GM12878 (cell line): ENCODE results near the gene ADD2. TPM values are rescaled to one million over a fixed set of nuclear protein-coding genes. Genes with fewer than 3 reads are reported as not detected.

Experiments used
- ATAC-seq: fragments of 200-7000 bp; cut with Tn5 transposase; 3 replicates; pipeline ENCODE4 v1.9.1; 2020; ENCODE audit warnings: mild to moderate bottlenecking, moderate library complexity
- BruUV-seq: library from RNA; stranded (reverse); fragments of 400-500 nt; replicated peaks from 2 replicates; lab custom pipeline; 2021; lab: Mats Ljungman, UMichigan
- CTCF ChIA-PET: fragments of 300-600 bp; sonication (Branson Sonifier 250); formaldehyde crosslinking; extraction: SDS; loops from one replicate; lab custom pipeline; 2021; ENCODE audit warnings: inconsistent platforms; lab: Yijun Ruan, JAX
- POLR2A ChIA-PET: fragments of 350-600 bp; formaldehyde crosslinking; extraction: SDS; loops from one replicate; lab custom pipeline; 2021; ENCODE audit warnings: inconsistent platforms; lab: Charles Lee
- RAD21 ChIA-PET: fragments of 300-600 bp; sonication (Branson Sonifier 250); formaldehyde crosslinking; loops from one replicate; lab custom pipeline; 2023; ENCODE audit warnings: antibody characterized with exemption; ENCODE audit not compliant: unreplicated experiment; lab: Charles Lee
- SMC1A ChIA-PET: fragments of 300-600 bp; sonication (Branson Sonifier 250); formaldehyde crosslinking; loops from one replicate; lab custom pipeline; 2023; ENCODE audit not compliant: unreplicated experiment, uncharacterized antibody; lab: Charles Lee
- DNase-seq: peaks from one replicate; pipeline ENCODE4 v3.0.0-alpha.2; 2011; ENCODE audit warnings: low read depth, low spot score
- FAIRE-seq: peaks from 3 replicates; lab custom pipeline; 2011; peaks lifted over from hg19 to GRCh38; lab: Jason Lieb, UNC
- H2AFZ ChIP-seq: 2 replicates; pipeline ENCODE4 v1.6.0; 2011; ENCODE audit warnings: low read depth, low read length, control low read depth; ENCODE audit not compliant: control insufficient read depth
- H3K27ac ChIP-seq: 2 replicates; pipeline ENCODE4 v1.5.1; 2011; ENCODE audit warnings: control low read depth; ENCODE audit not compliant: control insufficient read depth, insufficient read depth
- H3K27me3 ChIP-seq, 2 experiments: replicated peaks in 1 of 2; 2 replicates each; pipeline versions ENCODE4 v1.6.0 to v1.6.1; 2011; ENCODE audit warnings: low read length in 1 of 2; ENCODE audit not compliant: control insufficient read depth in 2 of 2, insufficient read depth in 2 of 2
- H3K36me3 ChIP-seq, 2 experiments: 2 replicates each; pipeline ENCODE4 v1.5.1; 2011; ENCODE audit warnings: low read length in 1 of 2; ENCODE audit not compliant: control insufficient read depth in 2 of 2, insufficient read depth in 2 of 2
- H3K4me1 ChIP-seq: 2 replicates; pipeline ENCODE4 v1.6.1; 2011; ENCODE audit warnings: mild to moderate bottlenecking, low read length, moderate library complexity, mixed read lengths; ENCODE audit not compliant: control insufficient read depth, insufficient read depth
- H3K4me2 ChIP-seq: 2 replicates; pipeline ENCODE4 v1.6.0; 2011; ENCODE audit warnings: control low read depth; ENCODE audit not compliant: control insufficient read depth, insufficient read depth
- H3K4me3 ChIP-seq: fragments of 200-600 bp; sonication (generic); 2 replicates; pipeline ENCODE4 v1.5.1; 2016
- H3K79me2 ChIP-seq: 2 replicates; pipeline ENCODE4 v1.6.0; 2011; ENCODE audit warnings: low read length; ENCODE audit not compliant: control insufficient read depth, insufficient read depth
- H3K9ac ChIP-seq: 2 replicates; pipeline ENCODE4 v1.8.0; 2011; ENCODE audit warnings: low read length, control low read depth, mixed read lengths; ENCODE audit not compliant: control insufficient read depth, insufficient read depth
- H3K9me3 ChIP-seq: replicated peaks from 3 replicates; pipeline ENCODE4 v1.5.1; 2011; ENCODE audit warnings: mild to moderate bottlenecking, low read length; ENCODE audit not compliant: control insufficient read depth, insufficient read depth
- H4K20me1 ChIP-seq: 2 replicates; pipeline ENCODE4 v1.6.0; 2011; ENCODE audit not compliant: control insufficient read depth, insufficient read depth
- BCL3 ChIP-seq: IDR thresholded peaks from 2 replicates; pipeline ENCODE4 v1.6.1; 2011; ENCODE audit warnings: borderline replicate concordance, low read depth, mild to moderate bottlenecking, moderate library complexity, low read length; ENCODE audit not compliant: insufficient read depth, poor library complexity, severe bottlenecking
- CBX5 ChIP-seq: sonication (generic); IDR thresholded peaks from 2 replicates; pipeline ENCODE4 v1.6.1; 2016; ENCODE audit warnings: low read depth, moderate library complexity, mild to moderate bottlenecking, inconsistent platforms
- CEBPB ChIP-seq, 2 experiments: fragments of 150-350 bp in 1 of 2; IDR thresholded peaks; 2 replicates each; pipeline ENCODE4 v1.6.1; 2012 to 2014; ENCODE audit warnings: low read depth in 2 of 2, low read length in 2 of 2, borderline replicate concordance in 1 of 2, inconsistent platforms in 1 of 2
- EED ChIP-seq: sonication (generic); IDR thresholded peaks from 2 replicates; pipeline ENCODE4 v1.6.1; 2016; ENCODE audit warnings: antibody characterized with exemption, low read depth
- IRF4 ChIP-seq: IDR thresholded peaks from 2 replicates; pipeline ENCODE4 v1.6.1; 2011; ENCODE audit warnings: low read depth, low read length
- ZNF687 ChIP-seq: fragments of 450-650 bp; IDR thresholded peaks from 2 replicates; pipeline ENCODE4 v1.6.1; 2017; ENCODE audit warnings: mild to moderate bottlenecking, moderate library complexity
- WGBS: methylation state at CpG from one replicate; pipeline ENCODE4 v1.1.6; 2016; ENCODE audit warnings: low lambda C conversion rate; ENCODE audit not compliant: insufficient replicate concordance, insufficient coverage; ENCODE audit errors: missing lambda C conversion rate; 5-methylcytosine and 5-hydroxymethylcytosine counted together
- in situ Hi-C: fragments of 300-500 bp; cut with MboI; formaldehyde crosslinking; loops from 9 replicates; pipeline ENCODE4 v1.14.3; 2018; ENCODE audit warnings: mixed read lengths
- intact Hi-C: fragments of 100-400 bp; cut with micrococcal nuclease; formaldehyde crosslinking; loops from one replicate; pipeline ENCODE4 v1.14.2; 2022; ENCODE audit not compliant: unreplicated experiment
- polyA plus RNA-seq, 11 experiments: library from polyadenylated mRNA; depleted of rRNA in 4 of 11; unstranded in 6 of 11; stranded (reverse) in 5 of 11; fragments of >200 nt; fragmentation: Nextera tagmentation in 4 of 11; fragmentation: Illumina TruSeq in 1 of 11; extraction: Ambion mirVana in 4 of 11; extraction: Trizol in 1 of 11; gene quantifications; 1 replicate in 1 of 11; 2 replicates in 10 of 11; pipeline versions ENCODE4 v1.2.1 to v1.2.3, GENCODE V29; 2011 to 2016; ENCODE audit warnings: inconsistent platforms in 2 of 11, missing spikeins in 2 of 11, low read depth in 1 of 11
- total RNA-seq, 4 experiments: library from RNA; depleted of rRNA in 3 of 4; stranded (reverse); fragments of >200 nt in 3 of 4; fragmentation: Illumina TruSeq in 1 of 4; extraction: Trizol in 1 of 4; gene quantifications; 2 replicates each; pipeline versions ENCODE4 v1.2.1 to v1.2.3, GENCODE V29; 2013 to 2021
- TF ChIP-seq, protein P1 (sequence below): fragments of 450-650 bp; formaldehyde crosslinking; IDR thresholded peaks from 2 replicates; pipeline ENCODE4 v1.4.0; 2022; ENCODE audit warnings: mild to moderate bottlenecking, moderate library complexity

ADD2 gene
- total and polyA plus RNA-seq, 10 of the 15 experiments (the other 5 are each of a cell fraction or from before 2014, with no cell fraction given), result 0.05 to 0.13 (median 0.08) TPM; not detected in 7

DNA sequence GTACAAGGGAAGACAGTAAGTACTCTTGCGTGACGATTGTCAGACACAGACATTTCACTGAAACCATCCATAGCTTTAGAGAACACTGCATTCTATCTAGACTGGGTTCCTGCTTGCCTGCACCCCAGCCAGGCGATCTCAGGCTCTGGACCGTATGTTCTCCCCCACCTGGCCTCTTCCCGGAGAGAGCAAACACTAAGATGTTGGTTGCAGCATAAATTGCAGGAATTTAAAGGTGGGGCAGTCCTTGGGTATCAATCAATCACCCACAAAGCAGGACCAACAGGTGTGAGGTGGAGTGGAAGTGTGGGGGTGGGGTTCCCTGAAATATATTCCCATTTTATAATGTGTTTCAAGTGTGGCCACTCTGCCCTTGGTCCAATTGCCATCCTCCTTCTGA is 110.8 kb downstream of the ADD2 start (continued):
- TF ChIP-seq, protein P1, sequence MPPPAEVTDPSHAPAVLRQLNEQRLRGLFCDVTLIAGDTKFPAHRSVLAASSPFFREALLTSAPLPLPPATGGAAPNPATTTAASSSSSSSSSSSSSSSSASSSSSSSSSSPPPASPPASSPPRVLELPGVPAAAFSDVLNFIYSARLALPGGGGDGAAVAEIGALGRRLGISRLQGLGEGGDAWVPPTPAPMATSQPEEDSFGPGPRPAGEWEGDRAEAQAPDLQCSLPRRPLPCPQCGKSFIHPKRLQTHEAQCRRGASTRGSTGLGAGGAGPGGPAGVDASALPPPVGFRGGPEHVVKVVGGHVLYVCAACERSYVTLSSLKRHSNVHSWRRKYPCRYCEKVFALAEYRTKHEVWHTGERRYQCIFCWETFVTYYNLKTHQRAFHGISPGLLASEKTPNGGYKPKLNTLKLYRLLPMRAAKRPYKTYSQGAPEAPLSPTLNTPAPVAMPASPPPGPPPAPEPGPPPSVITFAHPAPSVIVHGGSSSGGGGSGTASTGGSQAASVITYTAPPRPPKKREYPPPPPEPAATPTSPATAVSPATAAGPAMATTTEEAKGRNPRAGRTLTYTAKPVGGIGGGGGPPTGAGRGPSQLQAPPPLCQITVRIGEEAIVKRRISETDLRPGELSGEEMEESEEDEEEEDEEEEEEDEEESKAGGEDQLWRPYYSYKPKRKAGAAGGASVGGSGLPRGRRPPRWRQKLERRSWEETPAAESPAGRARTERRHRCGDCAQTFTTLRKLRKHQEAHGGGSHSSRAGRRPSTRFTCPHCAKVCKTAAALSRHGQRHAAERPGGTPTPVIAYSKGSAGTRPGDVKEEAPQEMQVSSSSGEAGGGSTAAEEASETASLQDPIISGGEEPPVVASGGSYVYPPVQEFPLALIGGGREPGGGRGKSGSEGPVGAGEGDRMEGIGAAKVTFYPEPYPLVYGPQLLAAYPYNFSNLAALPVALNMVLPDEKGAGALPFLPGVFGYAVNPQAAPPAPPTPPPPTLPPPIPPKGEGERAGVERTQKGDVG (CRISPR knock-in tag), result no peak
- no peak for TF ChIP-seq ZNF687

- ChIA-PET RAD21 (interaction anchor here (0.6 to 1.0 kb wide), 2 partner anchors 135 to 352 kb away, joined by 3 to 6 read pairs; no protein-coding TSS in a partner anchor), CTCF (interaction anchor here (0.6 to 1.5 kb wide), 3 partner anchors 9 to 343 kb away, joined by 3 read pairs; no protein-coding TSS in a partner anchor), POLR2A (no interaction called here), SMC1A (interaction anchor here (1.5 kb wide), 1 partner anchor 352 kb away, joined by 3 read pairs; no protein-coding TSS in a partner anchor)
- intact Hi-C loops (loop anchor here (2.0 kb wide), 1 partner anchor 128 kb away; no protein-coding TSS in a partner anchor), in situ Hi-C loops (no loop called here)
- 34% methylated on average over 11 of the region's 11 CpGs for WGBS
- no peaks in the 10 kb centered on the region for H3K79me2 ChIP-seq
- no peaks in the 10 kb centered on the region for H4K20me1 ChIP-seq
- no peaks in the 10 kb centered on the region for H3K9me3 ChIP-seq
- no peaks in the 10 kb centered on the region for H3K4me1 ChIP-seq
- H3K4me3 ChIP-seq, result no peak overlapping the region
- no peak for DNase-seq
- no peak overlapping the region for H3K4me2 ChIP-seq
- no peak overlapping the region for H3K9ac ChIP-seq
- BruUV-seq, result no TSS peak
- ATAC-seq, result no peak
- H3K27ac ChIP-seq, result no peak overlapping the region
- H2AFZ ChIP-seq, result no peak overlapping the region
- no peak for FAIRE-seq
- no peaks in the 10 kb centered on the region for H3K36me3 ChIP-seq
- peaks cover 0 to 2% of the 10 kb centered on the region in 2 experiments; a peak in 3 of 4 replicates for H3K27me3 ChIP-seq
- TF ChIP-seq EED (no peak), CEBPB (IDR thresholded peaks at IDR 0.05; ENCODE audit: borderline replicate concordance in 1 of 2, low read depth in 2 of 2, low read length in 2 of 2) (no peak), BCL3 (no peak), CBX5 (no peak), ZNF687 (no peak), IRF4 (no peak)
Observed at GRCh38 chr2:70656421-70657010, 111.5 kb downstream of the ADD2 start.
